ENCODE measurements around the gene EGLN2.

Gene EGLN2

DNA sequence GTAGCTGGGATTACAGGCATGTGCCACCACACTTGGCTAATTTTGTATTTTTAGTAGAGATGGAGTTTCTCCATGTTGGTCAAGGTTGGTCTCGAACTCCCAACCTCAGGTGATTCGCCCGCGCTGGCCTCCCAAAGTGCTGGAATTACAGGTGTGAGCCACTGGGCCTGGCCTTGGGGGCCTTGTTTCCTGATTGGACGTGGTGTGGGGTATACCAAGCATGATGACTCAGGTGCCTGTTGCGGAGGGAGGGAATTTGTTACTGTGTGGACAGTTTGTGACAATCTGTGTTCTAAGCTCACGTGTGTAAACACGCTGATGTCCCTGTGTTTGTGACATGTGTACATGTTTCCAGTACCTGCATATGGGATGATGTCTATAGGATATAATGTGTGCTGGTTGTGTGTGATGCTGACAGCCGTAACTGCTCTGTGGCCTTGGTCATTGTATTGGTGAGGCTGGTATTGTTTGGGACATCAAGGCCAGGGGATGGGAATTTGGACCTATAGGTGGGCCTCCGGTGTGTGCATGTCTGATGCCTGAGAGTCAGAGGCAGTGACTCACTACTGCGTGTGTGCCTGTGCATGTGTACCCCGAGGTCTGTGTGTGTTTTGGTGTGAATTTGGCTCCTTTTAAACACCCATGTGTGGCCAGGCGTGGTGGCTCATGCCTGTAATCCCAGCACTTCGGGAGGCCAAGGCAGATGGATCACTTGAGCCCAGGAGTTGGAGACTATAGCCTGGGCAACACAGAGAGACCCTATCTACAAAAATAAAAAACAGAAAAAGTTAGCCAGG, 1.6 kb upstream of the EGLN2 start:
- Histone ChIP-seq H3K27ac (no peak overlapping the region; the same call in 1 of the 2 replicates), H3K9me3 (ENCODE audit: low read depth, low read length) (no peaks in the 10 kb centered on the region), H3K4me3 (no peak overlapping the region), H3K9ac (ENCODE audit: insufficient read length) (no peak overlapping the region), H3K36me3 (ENCODE audit: insufficient read depth, low read length) (peaks cover 26% of the 10 kb centered on the region)
- DNase-seq (ENCODE audit: low read depth, low spot score) = no peak
- no peak for TF ChIP-seq POLR2AphosphoS5 (IDR thresholded peaks at IDR 0.05; ENCODE audit: borderline replicate concordance, low read depth, low read length)

DNA sequence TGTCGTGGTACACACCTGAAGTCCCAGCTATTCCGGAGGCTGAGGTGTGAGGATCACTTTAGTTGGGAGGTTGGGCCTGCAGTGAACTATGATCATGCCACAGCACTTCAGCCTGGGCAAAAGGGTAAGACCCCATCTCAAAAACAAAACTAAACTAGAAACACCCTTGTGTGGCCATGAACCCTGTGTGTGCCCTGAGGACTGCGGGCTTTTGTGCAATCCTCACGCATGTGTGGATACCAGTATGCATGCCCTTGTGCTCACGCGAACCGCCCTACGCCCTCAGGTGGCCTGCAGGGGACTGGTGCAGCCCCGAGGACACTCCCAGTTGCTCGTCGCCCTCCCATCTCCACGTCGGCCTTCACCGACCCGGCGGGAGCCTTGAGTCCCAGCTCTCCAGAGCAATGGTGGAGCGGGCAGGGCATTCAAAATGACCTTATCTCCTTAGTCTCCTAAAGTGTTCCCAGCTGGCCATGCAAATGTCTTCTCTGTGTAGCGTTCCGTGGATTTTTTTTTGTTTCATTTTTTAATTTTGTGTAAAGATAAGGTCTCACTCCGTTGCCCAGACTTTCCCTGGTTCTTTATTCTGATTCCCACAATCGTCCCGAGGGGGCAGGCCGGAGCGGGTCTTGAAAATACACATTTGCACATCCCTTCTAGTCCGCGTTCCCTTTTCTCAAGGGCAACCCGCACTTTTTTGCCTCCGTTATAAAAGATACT, 868 bp upstream of the EGLN2 start:
- no peaks in the 10 kb centered on the region for H3K9me3 ChIP-seq (ENCODE audit: low read depth, low read length)
- peak overlapping the region; percentile 87 for H3K27ac ChIP-seq
- H3K4me3 ChIP-seq = peak overlapping the region; percentile 91
- peak overlapping the region; percentile 87 for H3K9ac ChIP-seq (ENCODE audit: insufficient read length)
- H3K36me3 ChIP-seq (ENCODE audit: insufficient read depth, low read length) = peaks cover 33% of the 10 kb centered on the region
- TF ChIP-seq POLR2AphosphoS5 (IDR thresholded peaks at IDR 0.05; ENCODE audit: borderline replicate concordance, low read depth, low read length) (no peak), EZH2 (IDR thresholded peaks at IDR 0.05) (no peak), FOXP2 (optimal IDR thresholded peaks at IDR 0.05; ENCODE audit: control extremely low read depth, extremely low read length, insufficient read depth) (no peak)
- DNase-seq (ENCODE audit: low read depth, low spot score) = no peak

DNA sequence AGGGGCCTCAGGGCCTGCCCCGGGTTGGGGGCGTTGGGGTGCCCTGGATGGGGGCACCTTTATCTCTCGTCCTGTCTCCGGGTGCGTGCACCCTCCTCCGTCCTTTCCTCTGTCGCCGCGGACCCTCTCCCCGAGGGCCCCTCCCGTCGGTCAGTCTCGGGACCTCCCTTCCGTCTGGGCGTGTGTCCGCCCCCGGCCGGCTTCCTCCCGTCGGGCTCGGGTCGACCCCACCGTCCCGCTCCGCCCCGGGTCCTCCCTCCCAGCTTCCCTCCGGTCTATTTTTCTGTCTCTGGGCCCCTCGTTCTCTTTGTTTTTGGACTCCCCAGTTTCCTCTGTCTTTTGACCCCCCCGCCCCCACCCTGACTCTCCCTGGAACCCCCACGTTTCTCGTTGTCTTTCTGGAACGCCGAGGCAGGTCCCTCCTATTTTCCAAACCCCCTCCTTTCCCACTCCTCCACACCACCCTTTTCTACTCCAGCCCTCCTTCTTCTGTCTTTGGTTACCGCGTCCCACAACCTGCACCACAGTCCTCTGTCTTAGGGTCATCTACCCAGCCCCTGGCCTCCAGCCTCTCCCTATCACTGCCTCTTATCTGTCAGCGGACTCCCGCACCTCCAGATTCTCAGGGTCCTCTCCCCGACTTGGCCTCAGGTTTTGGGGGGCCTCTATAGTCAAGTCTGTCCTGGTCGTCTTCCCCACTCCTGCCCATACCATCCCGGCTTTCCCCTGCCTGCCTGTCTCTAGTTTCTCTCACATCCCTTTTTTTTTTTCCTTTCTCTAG, 757 bp downstream of the EGLN2 start:
- TF ChIP-seq EZH2 (IDR thresholded peaks at IDR 0.05) = no peak
- no peak for TF ChIP-seq FOXP2 (optimal IDR thresholded peaks at IDR 0.05; ENCODE audit: control extremely low read depth, extremely low read length, insufficient read depth)
- no peak for TF ChIP-seq POLR2AphosphoS5 (IDR thresholded peaks at IDR 0.05; ENCODE audit: borderline replicate concordance, low read depth, low read length)
- no peak for DNase-seq (ENCODE audit: low read depth, low spot score)
- Histone ChIP-seq H3K27ac (peak overlapping the region; percentile 31; the same call in 1 of the 2 replicates), H3K36me3 (ENCODE audit: insufficient read depth, low read length) (peaks cover 48% of the 10 kb centered on the region), H3K9ac (ENCODE audit: insufficient read length) (peak overlapping the region; percentile 92), H3K4me3 (peak overlapping the region; percentile 94), H3K9me3 (ENCODE audit: low read depth, low read length) (no peaks in the 10 kb centered on the region)

DNA sequence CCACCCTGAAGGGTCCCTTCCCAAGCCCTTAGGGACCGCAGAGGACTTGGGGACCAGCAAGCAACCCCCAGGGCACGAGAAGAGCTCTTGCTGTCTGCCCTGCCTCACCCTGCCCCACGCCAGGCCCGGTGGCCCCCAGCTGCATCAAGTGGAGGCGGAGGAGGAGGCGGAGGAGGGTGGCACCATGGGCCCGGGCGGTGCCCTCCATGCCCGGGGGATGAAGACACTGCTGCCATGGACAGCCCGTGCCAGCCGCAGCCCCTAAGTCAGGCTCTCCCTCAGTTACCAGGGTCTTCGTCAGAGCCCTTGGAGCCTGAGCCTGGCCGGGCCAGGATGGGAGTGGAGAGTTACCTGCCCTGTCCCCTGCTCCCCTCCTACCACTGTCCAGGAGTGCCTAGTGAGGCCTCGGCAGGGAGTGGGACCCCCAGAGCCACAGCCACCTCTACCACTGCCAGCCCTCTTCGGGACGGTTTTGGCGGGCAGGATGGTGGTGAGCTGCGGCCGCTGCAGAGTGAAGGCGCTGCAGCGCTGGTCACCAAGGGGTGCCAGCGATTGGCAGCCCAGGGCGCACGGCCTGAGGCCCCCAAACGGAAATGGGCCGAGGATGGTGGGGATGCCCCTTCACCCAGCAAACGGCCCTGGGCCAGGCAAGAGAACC, 1.5 kb downstream of the EGLN2 start:
- H3K27ac ChIP-seq = no peak overlapping the region

DNA sequence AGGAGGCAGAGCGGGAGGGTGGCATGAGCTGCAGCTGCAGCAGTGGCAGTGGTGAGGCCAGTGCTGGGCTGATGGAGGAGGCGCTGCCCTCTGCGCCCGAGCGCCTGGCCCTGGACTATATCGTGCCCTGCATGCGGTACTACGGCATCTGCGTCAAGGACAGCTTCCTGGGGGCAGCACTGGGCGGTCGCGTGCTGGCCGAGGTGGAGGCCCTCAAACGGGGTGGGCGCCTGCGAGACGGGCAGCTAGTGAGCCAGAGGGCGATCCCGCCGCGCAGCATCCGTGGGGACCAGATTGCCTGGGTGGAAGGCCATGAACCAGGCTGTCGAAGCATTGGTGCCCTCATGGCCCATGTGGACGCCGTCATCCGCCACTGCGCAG, 2.0 kb downstream of the EGLN2 start:
- Histone ChIP-seq H3K27ac (no peak overlapping the region), H3K9me3 (ENCODE audit: low read depth, low read length) (no peaks in the 10 kb centered on the region), H3K36me3 (ENCODE audit: insufficient read depth, low read length) (peaks cover 48% of the 10 kb centered on the region), H3K9ac (ENCODE audit: insufficient read length) (peak overlapping the region; percentile 92), H3K4me3 (peak overlapping the region; percentile 94)
- DNase-seq (ENCODE audit: low read depth, low spot score) = no peak
- no peak for TF ChIP-seq EZH2 (IDR thresholded peaks at IDR 0.05)
- TF ChIP-seq FOXP2 (optimal IDR thresholded peaks at IDR 0.05; ENCODE audit: control extremely low read depth, extremely low read length, insufficient read depth) = no peak
- no peak for TF ChIP-seq POLR2AphosphoS5 (IDR thresholded peaks at IDR 0.05; ENCODE audit: borderline replicate concordance, low read depth, low read length)

More for the DNA sequence above, 1.5 kb downstream of the EGLN2 start:
- TF ChIP-seq FOXP2 (optimal IDR thresholded peaks at IDR 0.05; ENCODE audit: control extremely low read depth, extremely low read length, insufficient read depth) = no peak
- no peak for TF ChIP-seq POLR2AphosphoS5 (IDR thresholded peaks at IDR 0.05; ENCODE audit: borderline replicate concordance, low read depth, low read length)
- no peak for TF ChIP-seq EZH2 (IDR thresholded peaks at IDR 0.05)
- no peak for DNase-seq (ENCODE audit: low read depth, low spot score)
- H3K36me3 ChIP-seq (ENCODE audit: insufficient read depth, low read length) = peaks cover 48% of the 10 kb centered on the region
- H3K4me3 ChIP-seq = peak overlapping the region; percentile 94
- H3K9ac ChIP-seq (ENCODE audit: insufficient read length) = peak overlapping the region; percentile 92
- H3K9me3 ChIP-seq (ENCODE audit: low read depth, low read length) = no peaks in the 10 kb centered on the region

DNA sequence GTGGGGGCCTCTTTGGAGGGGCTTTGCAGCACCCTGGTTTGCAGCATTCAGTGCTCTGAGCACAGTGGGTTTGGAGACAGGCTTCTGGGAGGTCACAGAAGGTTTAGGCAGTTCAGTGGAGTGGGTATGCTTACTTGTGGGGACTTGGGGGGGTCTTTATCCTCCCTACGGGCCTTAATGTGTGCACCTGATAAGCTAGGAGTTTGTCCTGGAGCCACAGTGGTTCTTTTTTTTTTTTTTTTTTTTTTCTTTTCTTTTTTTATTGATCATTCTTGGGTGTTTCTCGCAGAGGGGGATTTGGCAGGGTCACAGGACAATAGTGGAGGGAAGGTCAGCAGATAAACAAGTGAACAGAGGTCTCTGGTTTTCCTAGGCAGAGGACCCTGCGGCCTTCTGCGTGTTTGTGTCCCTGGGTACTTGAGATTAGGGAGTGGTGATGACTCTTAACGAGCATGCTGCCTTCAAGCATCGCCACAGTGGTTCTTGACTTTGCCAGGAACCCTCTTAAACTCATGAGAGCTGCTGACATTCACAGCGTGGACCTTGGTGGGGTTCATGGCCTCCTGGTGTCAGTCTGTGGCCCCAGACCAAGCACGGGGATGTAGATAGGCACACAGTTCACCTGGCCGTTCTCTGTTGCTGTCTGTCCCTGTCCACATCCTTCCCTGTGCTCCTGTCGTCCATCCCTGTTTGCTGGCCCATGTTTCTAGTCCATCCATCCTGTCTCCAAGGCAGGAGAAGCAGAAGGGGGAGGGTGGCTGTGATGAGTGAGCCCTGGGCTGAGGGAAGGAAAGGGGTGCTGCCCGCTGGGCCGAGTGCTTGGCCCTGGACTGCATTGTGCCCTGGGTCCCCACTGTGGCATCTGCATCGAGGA, 2.7 kb downstream of the EGLN2 start:
- TF ChIP-seq EZH2 (IDR thresholded peaks at IDR 0.05) (no peak), FOXP2 (optimal IDR thresholded peaks at IDR 0.05; ENCODE audit: control extremely low read depth, extremely low read length, insufficient read depth) (no peak), POLR2AphosphoS5 (IDR thresholded peaks at IDR 0.05; ENCODE audit: borderline replicate concordance, low read depth, low read length) (no peak)
- Histone ChIP-seq H3K9ac (ENCODE audit: insufficient read length) (peak overlapping the region; percentile 92), H3K36me3 (ENCODE audit: insufficient read depth, low read length) (peaks cover 48% of the 10 kb centered on the region), H3K9me3 (ENCODE audit: low read depth, low read length) (no peaks in the 10 kb centered on the region), H3K27ac (no peak overlapping the region), H3K4me3 (peak overlapping the region; percentile 94)
- no peak for DNase-seq (ENCODE audit: low read depth, low spot score)
